T-helper 1 cell (primary cell): ENCODE measurements around the gene DNAJB11.
"Not testable (repeated sequence)": the region's sequence is repeated elsewhere in the genome, so short reads cannot be mapped to it uniquely, and the experiment has no call there.

Experiments
- DNase-seq, 5 donors: peaks; one replicate each; pipeline ENCODE4 v3.0.0-alpha.2; 2012 to 2020
- total RNA-seq, 4 donors: gene quantifications; one replicate each; lab custom pipeline; 2026; lab: John Stamatoyannopoulos, UW

The DNAJB11 gene
- 55.1 to 82.9 (median 76.6) reads per million in 4 donors for total RNA-seq

- peak; percentile 96 to 100 (median 99) for DNase-seq
These were observed at the start of gene DNAJB11 for GRCh38 chr3:186570096-186570940. DNAJB11 (plus strand) TSS chr3:186570720; CDS start chr3:186570898, 178 bp downstream.

DNA sequence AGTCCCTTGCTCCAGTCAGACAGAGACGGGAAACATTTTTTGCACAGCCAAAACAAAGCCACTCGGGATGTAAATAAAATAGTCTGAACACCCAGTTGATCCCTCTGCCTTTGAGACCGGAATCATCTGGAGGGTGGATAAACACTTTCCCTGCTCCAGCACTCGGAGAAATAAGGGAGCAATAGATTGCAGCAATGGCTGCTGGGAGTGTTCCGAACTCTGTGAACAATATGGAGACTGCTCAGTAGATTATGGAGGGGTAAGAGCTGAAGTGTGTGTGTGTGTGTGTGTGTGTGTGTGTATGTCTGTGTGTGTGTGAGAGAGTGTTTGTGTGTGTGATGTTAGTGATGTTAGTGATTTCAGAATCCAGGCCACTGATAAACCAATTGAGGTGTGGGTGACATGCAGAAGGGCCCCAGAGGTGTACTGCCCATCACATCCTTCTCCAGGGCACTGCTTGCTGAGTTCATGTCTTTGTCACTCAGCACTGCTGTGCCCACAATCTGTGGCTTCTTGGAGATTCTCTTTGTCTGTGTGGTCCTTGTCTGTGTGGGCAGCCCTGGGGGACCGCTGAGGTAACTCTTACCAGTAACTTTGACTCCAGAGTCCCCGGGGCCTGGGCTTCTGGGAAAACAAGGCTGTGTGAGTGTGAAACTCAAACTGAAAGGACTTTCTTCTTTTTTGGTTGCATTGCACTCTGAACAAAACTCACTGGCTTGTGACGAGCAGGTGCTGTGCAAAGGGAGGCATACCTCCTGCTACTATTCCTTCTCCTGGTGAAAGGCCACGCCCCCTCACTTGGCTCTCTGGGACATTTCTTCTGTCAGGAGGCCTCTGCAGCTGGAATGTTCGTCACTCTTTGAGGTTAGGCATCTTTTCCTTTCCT lies 49.3 kb upstream of the DNAJB11 start:
- peak in 1 of 5 donors; percentile 74 for DNase-seq

GRCh38 chr3:186523022-186523421 lies 47.5 kb upstream of the DNAJB11 start:
- DNase-seq: no peak

GRCh38 chr3:186523434-186523833 lies 47.1 kb upstream of the DNAJB11 start:
- no peak for DNase-seq

DNA sequence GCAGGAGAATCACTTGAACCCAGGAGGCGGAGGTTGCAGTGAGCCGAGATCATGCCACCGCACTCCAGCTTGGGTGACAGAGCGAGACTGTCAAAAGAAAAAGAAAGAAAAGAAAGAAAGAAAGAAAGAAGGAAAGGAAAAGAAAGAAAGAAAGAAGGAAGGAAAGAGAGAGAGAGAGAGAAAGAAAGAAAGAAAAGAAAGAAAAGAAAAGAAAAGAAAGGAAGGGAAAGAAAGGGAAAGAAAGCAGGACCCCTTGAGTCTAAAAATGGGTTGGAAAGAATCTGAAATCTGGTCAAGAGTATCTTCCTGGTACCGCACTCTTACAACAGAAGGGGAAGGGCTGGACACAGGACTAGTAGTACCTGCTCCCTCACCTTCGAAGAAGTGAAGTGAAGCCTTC lies 45.9 kb upstream of the DNAJB11 start:
- no peak for DNase-seq

DNA sequence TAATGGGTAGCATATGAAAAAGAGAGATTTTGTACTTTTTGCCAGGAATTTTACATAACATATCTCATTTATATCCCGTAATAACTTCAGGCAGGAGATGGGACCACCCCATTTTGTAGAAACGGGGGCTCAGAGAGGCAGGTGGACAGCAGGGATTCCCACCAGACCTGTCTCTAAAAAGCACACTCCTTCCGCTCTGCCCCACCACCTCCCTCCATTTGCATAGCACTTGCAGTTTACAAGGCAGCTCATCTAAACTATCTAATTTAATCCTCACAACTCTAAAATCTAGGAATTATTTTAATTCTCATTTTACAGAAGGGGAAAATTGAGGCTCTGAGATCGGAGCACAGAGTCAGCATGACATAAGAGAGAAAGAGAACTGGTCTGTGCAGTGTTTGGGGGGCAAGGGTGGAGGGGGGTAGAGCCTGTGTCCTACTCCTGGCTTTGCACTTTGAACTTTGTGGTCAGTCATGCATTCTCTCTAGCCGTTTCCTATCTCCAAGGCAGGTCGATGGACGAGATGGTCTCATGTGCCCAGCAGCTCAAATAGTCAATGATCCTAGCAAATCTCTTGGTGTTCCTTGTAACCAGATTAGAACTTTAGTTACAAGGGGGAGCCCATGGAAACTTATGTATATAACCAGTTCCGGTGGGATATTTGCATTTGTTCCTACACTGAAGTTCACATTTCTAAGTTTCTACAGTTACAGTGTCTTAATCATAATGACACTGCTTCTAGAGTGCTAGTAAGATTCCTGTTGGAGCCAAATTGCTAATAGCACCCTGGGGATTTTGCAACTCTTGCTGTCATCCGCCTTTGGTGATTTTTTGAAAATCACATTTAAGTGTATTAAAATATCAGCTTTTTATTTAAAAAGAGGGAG lies 44.9 kb upstream of the DNAJB11 start:
- DNase-seq: no peak

DNA sequence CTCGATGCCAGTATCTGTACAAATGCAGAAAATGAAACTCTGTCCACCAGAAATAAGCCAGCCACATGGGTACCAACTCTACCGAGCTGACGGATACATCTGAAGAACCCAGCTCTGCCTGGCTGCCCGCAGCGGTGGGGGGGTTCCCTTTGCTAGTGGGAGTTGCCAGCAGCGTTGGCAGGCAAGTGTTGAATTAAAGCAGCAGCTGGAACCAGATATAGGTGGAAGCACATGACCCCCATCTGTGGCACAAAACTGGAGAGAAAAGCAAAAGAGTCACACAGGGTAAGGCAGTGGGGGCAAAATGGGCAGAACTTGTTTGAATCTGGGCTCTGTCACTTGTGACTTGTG lies 44.3 kb upstream of the DNAJB11 start:
- DNase-seq: no peak

DNA sequence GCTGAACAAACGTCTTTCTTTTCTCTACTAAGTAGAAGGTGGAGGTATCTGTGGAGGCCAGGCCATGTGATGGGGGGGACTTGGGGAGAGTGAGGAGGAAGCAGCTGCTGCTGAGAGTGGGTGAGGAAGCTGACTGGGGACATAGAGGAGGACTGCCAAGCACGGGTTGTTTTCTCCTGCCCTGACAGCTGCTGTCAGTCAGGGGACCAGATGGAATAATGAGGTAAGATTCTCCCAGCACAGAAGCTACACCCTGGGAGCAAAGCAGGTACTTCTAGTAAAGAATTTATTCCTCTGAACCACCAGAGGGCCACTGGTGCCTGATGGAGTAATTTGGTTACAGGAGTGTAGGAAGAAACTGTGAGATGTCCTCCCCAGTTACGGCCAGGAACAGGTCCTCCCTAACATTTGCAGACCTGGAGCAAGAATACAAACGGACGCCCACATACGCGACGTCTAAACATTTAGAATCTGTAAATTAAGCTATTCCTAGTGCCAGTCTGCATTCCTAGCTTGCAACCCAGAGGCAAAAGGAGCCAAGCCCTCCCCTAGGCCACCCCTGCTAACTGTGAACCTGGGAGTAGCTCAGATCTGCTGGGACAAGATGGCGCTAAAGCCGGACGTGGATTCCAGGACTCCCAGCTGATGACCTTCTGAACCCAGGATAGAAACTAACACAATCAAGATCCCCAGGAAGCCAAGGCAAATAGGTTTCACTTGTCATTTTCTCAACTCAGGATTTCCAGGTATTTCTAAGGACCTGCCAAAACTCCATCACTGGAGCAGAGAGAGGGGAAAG lies 41.1 kb upstream of the DNAJB11 start:
- no peak for DNase-seq

DNA sequence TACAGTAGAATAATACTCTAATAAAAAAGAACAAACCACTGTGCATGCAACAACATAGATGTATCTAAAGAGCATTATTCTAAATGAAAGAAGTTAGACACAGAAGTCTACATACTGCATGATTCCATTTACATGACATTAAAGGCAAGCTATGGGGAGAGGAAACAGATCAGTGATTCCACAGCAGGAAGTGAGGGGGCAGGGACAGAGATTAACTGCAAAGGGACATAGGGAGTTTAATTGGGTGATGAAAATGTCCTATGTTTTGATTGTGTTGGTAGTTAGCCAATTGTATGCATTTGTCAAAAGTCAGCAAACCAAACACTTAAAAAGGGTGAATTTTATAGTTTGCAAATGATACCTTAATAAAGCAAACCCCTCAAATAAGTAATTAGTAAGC lies 40.1 kb upstream of the DNAJB11 start:
- DNase-seq: no peak

DNA sequence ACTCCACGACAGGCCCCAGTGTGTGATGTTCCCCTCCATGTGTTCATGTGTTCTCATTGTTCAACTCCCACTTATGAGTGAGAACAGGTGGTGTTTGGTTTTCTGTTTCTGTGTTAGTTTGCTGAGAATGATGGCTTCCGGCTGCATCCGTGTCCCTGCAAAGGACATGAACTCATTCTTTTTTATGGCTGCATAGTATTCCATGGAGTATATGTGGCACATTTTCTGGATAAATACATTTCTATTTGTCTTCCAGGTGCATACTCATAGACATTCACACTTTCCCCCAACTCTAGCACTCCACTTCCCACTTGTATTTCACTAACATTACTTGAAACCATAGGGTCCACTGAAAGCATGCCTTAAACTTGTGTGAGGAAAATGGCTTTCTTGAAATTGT lies 38.8 kb upstream of the DNAJB11 start:
- not testable (repeated sequence) for DNase-seq

DNA sequence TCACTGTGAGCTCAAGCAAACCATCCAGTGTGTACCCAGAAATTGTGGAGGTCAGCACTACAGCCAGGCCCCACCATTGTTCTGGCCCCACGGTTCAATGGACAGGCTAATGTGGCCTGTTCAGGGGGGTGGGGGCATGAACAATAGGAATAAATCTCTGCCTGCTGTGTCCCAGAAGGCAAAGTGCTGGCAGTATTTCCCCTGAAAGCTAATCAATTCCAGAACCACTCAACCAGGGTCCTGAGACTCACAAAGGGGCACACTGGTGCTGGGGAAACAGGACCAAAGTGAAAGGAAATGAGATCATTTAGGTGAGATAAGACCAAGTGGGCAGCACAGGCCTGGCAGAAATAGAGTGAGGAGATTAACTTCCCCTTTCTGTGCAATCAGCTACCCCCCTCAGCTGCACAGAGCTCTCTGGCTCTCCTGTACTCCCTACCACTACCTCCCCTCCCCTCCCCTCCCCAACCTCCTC lies 37.9 kb upstream of the DNAJB11 start:
- DNase-seq: no peak

DNA sequence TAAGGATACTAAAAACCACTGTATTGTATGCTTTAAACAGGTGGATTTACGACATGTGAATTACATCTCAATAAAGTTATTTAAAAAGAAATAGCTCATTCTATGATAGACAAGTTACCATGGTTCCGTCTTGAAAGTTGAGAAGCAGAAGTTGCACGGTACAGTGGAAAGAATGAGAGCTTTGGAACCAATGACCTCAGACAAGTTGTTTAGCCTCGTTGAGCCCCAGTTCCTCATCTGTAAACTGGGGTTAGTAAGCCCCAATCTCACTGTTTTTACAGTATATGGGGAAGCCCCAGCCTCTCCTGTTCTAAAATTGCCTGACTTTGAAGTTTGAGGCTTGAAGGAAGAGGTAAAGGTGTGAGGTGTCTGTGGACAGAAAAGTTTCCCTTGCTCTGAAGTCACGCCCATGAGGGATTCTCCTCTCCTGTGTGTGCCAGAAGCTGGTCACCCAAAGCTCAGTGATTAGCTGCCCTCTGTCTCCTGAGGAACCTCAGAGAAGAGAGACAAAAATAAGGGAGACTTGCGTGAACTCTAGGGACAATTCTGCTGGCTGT lies 36.3 kb upstream of the DNAJB11 start:
- peak in 4 of 5 donors; percentile 7 to 50 (median 18) for DNase-seq

- DNase-seq: no peak
These were observed 33.4 kb upstream of the DNAJB11 start for GRCh38 chr3:186536883-186537844.

DNA sequence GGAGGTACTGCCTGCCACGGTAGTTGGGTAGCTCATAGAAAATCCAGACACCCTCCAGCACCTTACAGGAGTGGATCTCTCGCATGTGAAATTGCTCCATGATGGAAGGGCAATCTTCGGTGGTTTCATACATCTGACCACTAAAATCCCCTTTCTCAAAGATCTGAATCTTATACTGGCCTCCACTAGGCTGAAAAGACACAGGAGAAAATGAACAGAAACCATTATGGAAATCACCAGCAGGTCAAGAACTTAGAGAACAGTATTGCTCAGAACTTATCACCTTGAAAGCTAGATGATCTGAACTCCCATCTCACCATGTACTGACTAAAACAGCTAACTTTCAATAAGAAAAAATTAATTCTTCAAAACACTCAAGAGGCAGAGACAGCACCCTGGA lies 31.7 kb upstream of the DNAJB11 start:
- DNase-seq: no peak

GRCh38 chr3:186540221-186540834 lies 30.2 kb upstream of the DNAJB11 start:
- peak; percentile 54 to 81 (median 72) for DNase-seq

- no peak for DNase-seq
These were observed 29.7 kb upstream of the DNAJB11 start for GRCh38 chr3:186540835-186541226.

GRCh38 chr3:186544281-186544680 lies 26.2 kb upstream of the DNAJB11 start, which contains the start of gene CRYGS:
CRYGS (minus strand) TSS chr3:186544380; CDS start chr3:186544326, 54 bp downstream.
- DNase-seq: no peak

GRCh38 chr3:186549497-186549896 lies 21.0 kb upstream of the DNAJB11 start:
- DNase-seq: no peak

DNA sequence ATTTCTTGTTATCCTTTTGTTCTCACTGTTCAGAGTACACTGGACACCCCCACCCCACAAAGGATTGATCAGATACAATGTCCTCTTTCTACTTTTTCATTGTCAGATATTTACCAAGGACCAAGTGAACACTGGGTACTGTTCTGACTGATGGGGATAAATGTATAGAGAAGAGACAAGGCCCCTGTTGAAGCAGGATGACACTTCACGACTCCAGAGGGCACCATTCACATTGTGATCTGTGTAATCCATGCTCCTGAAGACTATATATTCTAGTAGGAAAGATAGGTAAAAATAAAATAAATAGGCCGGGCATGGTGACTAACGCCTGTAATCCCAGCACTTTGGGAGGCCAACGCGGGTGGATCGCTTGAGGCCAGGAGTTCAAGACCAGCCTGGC lies 19.1 kb upstream of the DNAJB11 start:
- DNase-seq: no peak
